Ectodermal cell (in vitro differentiated cells): ENCODE results near the gene SS18L1.

Experiments
- H3K27ac ChIP-seq: 2 replicates; pipeline ENCODE4 v1.7.0; 2013; ENCODE audit warnings: mild to moderate bottlenecking, low read depth, low read length; ENCODE audit not compliant: insufficient read depth, poor library complexity, severe bottlenecking
- H3K27me3 ChIP-seq: 2 replicates; pipeline ENCODE4 v1.7.0; 2013; ENCODE audit warnings: mild to moderate bottlenecking, low read length; ENCODE audit not compliant: insufficient read depth, control insufficient read depth, poor library complexity, severe bottlenecking
- H3K36me3 ChIP-seq: one replicate; pipeline ENCODE4 v1.7.0; 2013; ENCODE audit warnings: low read length; ENCODE audit not compliant: control insufficient read depth, insufficient read depth
- H3K4me1 ChIP-seq: one replicate; pipeline ENCODE4 v1.7.0; 2013; ENCODE audit warnings: low read length; ENCODE audit not compliant: control insufficient read depth, insufficient read depth
- H3K4me3 ChIP-seq: 2 replicates; pipeline ENCODE4 v1.7.0; 2013; ENCODE audit warnings: low read depth, low read length, control low read depth; ENCODE audit not compliant: insufficient read depth
- H3K9me3 ChIP-seq: 2 replicates; pipeline ENCODE4 v1.7.0; 2013; ENCODE audit warnings: mild to moderate bottlenecking, low read length, moderate library complexity; ENCODE audit not compliant: control insufficient read depth
- WGBS, 2 experiments: methylation state at CpG; one replicate each; pipeline ENCODE4 v1.1.7; 2013; ENCODE audit warnings: missing lambda C conversion rate in 2 of 2; 5-methylcytosine and 5-hydroxymethylcytosine counted together

SS18L1 gene

GRCh38 chr20:62174021-62174804, 30.6 kb downstream of the SS18L1 start:
- peaks cover 16% of the 10 kb centered on the region for H3K36me3 ChIP-seq

DNA sequence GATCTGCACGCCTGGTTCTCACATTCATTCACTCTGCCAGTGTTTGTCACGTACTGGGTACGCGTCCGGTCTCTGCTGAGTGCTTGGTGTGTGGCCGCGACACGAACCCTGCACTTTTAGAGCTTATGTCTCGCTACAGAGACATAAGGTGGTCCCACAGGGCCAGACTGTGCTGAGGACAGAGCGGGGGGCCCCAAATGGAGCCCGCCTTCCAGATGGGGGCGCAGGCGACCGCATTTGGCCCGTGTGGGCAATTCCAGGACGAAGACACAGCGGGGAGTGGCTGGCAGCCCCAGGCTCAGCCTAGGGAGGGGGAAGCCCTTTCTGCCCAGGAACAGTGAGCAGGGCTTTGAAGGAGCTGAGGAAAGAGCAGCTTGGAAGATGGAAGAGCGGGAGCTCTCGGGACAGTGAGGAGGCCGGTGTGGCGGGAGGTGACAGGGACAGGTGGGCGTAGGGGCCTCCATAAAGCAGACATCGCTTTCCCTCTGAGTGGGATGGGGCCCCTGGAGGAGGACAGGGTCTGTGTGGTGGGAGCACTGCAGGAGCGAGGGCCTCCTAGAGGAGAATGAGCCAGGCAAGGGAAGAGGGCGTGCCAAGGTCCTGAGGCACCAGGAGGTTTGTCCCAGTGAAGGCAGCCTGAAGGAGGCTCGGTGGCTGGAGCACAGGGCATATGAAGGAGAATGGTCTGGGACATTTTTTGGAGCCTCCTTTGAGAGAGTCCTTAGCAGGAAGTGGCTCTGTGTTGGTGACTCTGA, 31.5 kb downstream of the SS18L1 start:
- no peak overlapping the region for H3K4me3 ChIP-seq
- no peaks in the 10 kb centered on the region for H3K4me1 ChIP-seq
- H3K36me3 ChIP-seq = peaks cover 16% of the 10 kb centered on the region
- 94 to 95% methylated on average over 26 of the region's 26 CpGs for WGBS, 2 experiments
- H3K9me3 ChIP-seq = no peaks in the 10 kb centered on the region
- H3K27me3 ChIP-seq = no peaks in the 10 kb centered on the region
- no peak overlapping the region for H3K27ac ChIP-seq

More at GRCh38 chr20:62174021-62174804, 30.6 kb downstream of the SS18L1 start:
- H3K27me3 ChIP-seq = no peaks in the 10 kb centered on the region
- 96 to 97% methylated on average over 28 of the region's 28 CpGs for WGBS, 2 experiments
- H3K9me3 ChIP-seq = no peaks in the 10 kb centered on the region
- H3K4me3 ChIP-seq = no peak overlapping the region
- no peak overlapping the region for H3K27ac ChIP-seq
- H3K4me1 ChIP-seq = no peaks in the 10 kb centered on the region

GRCh38 chr20:62175711-62176110, 32.1 kb downstream of the SS18L1 start:
- H3K27ac ChIP-seq = no peak overlapping the region
- H3K9me3 ChIP-seq = no peaks in the 10 kb centered on the region
- peaks cover 16% of the 10 kb centered on the region for H3K36me3 ChIP-seq
- no peaks in the 10 kb centered on the region for H3K4me1 ChIP-seq
- no peak overlapping the region for H3K4me3 ChIP-seq
- WGBS, 2 experiments = 95 to 97% methylated on average over 9 to 10 of the region's 10 CpGs
- H3K27me3 ChIP-seq = no peaks in the 10 kb centered on the region

DNA sequence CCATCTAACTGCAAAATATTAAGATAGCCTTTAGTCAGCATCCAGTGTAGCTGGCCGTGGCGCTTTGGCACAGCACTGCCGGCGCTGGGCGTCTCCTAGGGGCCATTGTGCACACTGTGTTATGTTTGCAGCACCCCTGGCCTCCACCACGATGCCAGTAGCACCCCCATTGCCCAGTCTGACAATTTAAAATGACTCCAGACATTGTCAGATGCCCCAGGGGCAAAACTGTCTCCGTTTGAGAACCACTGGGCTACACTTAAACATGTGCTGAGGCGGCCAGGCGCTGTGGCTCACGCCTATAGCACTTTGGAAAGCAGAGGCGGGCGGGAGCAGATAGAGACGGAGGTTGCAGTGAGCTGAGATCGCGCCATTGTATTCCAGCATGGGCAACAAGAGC, 33.3 kb downstream of the SS18L1 start:
- Histone ChIP-seq H3K27me3 (no peaks in the 10 kb centered on the region), H3K4me3 (no peak overlapping the region), H3K9me3 (no peaks in the 10 kb centered on the region), H3K27ac (no peak overlapping the region), H3K4me1 (no peaks in the 10 kb centered on the region), H3K36me3 (peaks cover 16% of the 10 kb centered on the region)
- WGBS, 2 experiments = 93 to 96% methylated on average over 15 of the region's 15 CpGs

DNA sequence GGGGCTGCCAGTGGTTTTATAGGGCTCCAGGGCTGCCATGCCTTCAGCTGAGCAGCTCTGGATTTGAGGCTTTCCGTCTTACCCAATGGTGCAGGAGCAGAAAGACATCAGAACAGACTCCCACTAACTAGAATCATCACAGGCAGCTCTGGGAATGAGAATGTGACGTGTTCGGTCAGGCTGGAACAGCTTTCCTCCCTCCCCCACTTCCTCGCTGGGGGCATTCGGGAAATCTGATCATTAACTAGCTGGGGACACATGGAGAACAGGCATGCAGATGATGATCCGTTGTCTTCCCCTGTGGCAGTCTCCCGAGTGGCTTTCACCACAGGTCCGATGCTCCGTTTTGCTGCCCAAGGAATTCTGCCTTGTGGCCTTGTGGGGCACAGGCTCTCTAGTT, 33.7 kb downstream of the SS18L1 start:
- Histone ChIP-seq H3K27ac (no peak overlapping the region), H3K4me3 (no peak overlapping the region), H3K36me3 (peaks cover 16% of the 10 kb centered on the region), H3K4me1 (no peaks in the 10 kb centered on the region), H3K27me3 (no peaks in the 10 kb centered on the region), H3K9me3 (no peaks in the 10 kb centered on the region)
- WGBS, 2 experiments = 95 to 96% methylated on average over 9 of the region's 9 CpGs

GRCh38 chr20:62178316-62179161, 35.0 kb downstream of the SS18L1 start:
- Histone ChIP-seq H3K27ac (no peak overlapping the region), H3K9me3 (no peaks in the 10 kb centered on the region), H3K27me3 (no peaks in the 10 kb centered on the region), H3K36me3 (peaks cover 16% of the 10 kb centered on the region), H3K4me1 (no peaks in the 10 kb centered on the region), H3K4me3 (no peak overlapping the region)
- 93 to 96% methylated on average over 19 of the region's 19 CpGs for WGBS, 2 experiments

DNA sequence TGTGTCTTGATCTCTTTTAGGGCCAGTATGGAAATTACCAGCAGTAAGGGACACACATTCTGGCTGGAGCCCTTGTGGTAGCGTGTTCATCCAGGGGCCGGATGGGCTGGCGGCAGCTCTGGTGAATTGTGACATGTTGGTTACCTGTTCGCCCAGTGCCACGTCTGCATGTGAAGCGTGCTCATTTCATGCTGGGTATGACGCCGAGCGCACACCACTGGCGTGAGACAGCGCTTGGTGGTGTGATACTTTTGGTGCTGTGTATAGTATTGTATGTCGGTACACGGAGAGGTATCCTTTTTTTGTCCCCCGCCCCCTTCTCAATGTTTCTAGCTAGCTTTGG, 35.6 kb downstream of the SS18L1 start:
- H3K4me3 ChIP-seq = no peak overlapping the region
- H3K4me1 ChIP-seq = no peaks in the 10 kb centered on the region
- no peak overlapping the region for H3K27ac ChIP-seq
- no peaks in the 10 kb centered on the region for H3K9me3 ChIP-seq
- H3K36me3 ChIP-seq = peaks cover 16% of the 10 kb centered on the region
- no peaks in the 10 kb centered on the region for H3K27me3 ChIP-seq
- 94 to 96% methylated on average over 14 of the region's 14 CpGs for WGBS, 2 experiments

- Histone ChIP-seq H3K4me3 (peak overlapping the region; percentile 99), H3K27ac (no peak overlapping the region), H3K9me3 (no peaks in the 10 kb centered on the region), H3K27me3 (no peaks in the 10 kb centered on the region), H3K36me3 (no peaks in the 10 kb centered on the region), H3K4me1 (no peaks in the 10 kb centered on the region)
- 91 to 92% methylated on average over 2 of the region's 2 CpGs for WGBS, 2 experiments
Measured at GRCh38 chr20:62181808-62182207, 38.2 kb downstream of the SS18L1 start.

DNA sequence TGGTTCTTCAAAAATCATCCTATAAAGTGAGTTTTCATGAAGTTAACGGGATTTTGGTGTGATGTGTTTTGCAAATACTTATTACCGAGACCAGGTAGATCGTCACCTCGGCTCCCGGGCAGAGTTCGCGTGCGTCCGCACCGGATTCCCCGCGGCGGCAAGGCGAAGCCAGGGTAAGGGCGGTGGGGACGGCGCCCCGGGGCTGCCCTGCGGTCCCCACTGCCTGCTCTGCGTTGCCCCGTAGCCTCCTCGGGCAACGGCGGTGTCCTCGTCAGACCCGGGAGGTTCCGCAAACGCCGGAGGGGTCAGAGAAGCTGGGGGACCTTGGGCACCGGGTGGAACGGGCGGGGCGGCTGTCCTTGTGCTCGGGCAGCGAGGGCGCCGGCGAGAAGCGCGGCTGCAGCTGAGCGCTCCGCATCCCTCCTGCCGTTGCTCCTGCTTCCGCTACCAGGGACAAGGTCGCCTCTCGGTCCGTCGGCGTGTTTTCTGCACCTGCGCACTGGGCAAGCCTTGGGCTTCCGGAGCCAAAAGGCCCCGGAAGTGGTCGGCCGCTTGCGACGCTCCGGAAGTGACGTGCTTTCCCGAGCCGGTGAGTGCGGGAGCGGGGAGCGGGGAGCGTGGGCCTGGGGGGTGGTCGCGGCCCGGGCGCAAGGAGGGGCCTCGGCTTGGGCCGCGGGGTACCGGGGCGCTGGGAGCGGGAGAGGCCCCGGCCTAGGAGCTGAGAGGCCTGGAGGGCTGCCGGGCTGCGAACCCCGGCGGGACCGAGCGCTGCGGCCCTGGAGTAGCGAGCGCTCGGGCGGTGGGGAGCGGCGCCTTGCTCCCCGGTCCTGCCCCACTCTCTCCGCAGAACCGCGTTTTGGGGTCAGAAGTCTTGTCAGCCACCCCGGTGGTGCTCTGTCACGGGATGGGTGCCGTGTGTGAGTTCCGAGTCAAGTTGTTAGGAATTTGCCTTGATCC, 39.2 kb downstream of the SS18L1 start, which contains the start of gene MTG2:
MTG2 (plus strand) TSS at position 560 of the 957 bp plus-strand sequence. CDS start 10,393 bp downstream, outside the sequence.
- 0 to 1% methylated on average over 96 of the region's 96 CpGs for WGBS, 2 experiments

More for the DNA sequence above, 39.2 kb downstream of the SS18L1 start, which contains the start of gene MTG2:
- Histone ChIP-seq H3K4me1 (no peaks in the 10 kb centered on the region), H3K27ac (peak within 1 kb of the TSS; percentile 87), H3K27me3 (no peaks in the 10 kb centered on the region), H3K4me3 (peak within 1 kb of the TSS; percentile 99), H3K9me3 (no peaks in the 10 kb centered on the region), H3K36me3 (no peaks in the 10 kb centered on the region)
